Mucosa of stomach (tissue), 1 donor: Measurements from ENCODE around the gene BMP2K.
"Not testable (repeated sequence)": the region's sequence is repeated elsewhere in the genome, so short reads cannot be mapped to it uniquely, and the experiment has no call there.

ENCODE experiments used
- H3K27me3 ChIP-seq: one replicate; pipeline ENCODE4 v1.7.0; 2013; ENCODE audit warnings: mild to moderate bottlenecking, low read length; ENCODE audit not compliant: control insufficient read depth, insufficient read depth
- H3K36me3 ChIP-seq: one replicate; pipeline ENCODE4 v1.7.0; 2013; ENCODE audit warnings: low read length; ENCODE audit not compliant: control insufficient read depth, insufficient read depth
- H3K4me1 ChIP-seq: one replicate; pipeline ENCODE4 v1.7.0; 2013; ENCODE audit warnings: mild to moderate bottlenecking, low read length; ENCODE audit not compliant: control insufficient read depth, insufficient read depth
- H3K4me3 ChIP-seq: one replicate; pipeline ENCODE4 v1.7.0; 2013; ENCODE audit warnings: low read length
- H3K9ac ChIP-seq: one replicate; pipeline ENCODE4 v1.7.0; 2013; ENCODE audit warnings: mild to moderate bottlenecking, low read length, moderate library complexity
- H3K9me3 ChIP-seq: one replicate; pipeline ENCODE4 v1.7.0; 2013; ENCODE audit warnings: mild to moderate bottlenecking, low read length, moderate library complexity; ENCODE audit not compliant: control insufficient read depth
- donor health status: Pancreatic carcinoma.

BMP2K gene

GRCh38 chr4:78885598-78885997 is 109.4 kb downstream of the BMP2K start:
- no peak overlapping the region for H3K9ac ChIP-seq
- H3K4me1 ChIP-seq = no peaks in the 10 kb centered on the region
- H3K27me3 ChIP-seq = no peaks in the 10 kb centered on the region
- H3K4me3 ChIP-seq = no peak overlapping the region
- no peaks in the 10 kb centered on the region for H3K36me3 ChIP-seq
- H3K9me3 ChIP-seq = no peaks in the 10 kb centered on the region

GRCh38 chr4:78889955-78890354 is 113.8 kb downstream of the BMP2K start:
- no peak overlapping the region for H3K4me3 ChIP-seq
- no peaks in the 10 kb centered on the region for H3K9me3 ChIP-seq
- no peaks in the 10 kb centered on the region for H3K27me3 ChIP-seq
- no peaks in the 10 kb centered on the region for H3K4me1 ChIP-seq
- no peaks in the 10 kb centered on the region for H3K36me3 ChIP-seq
- H3K9ac ChIP-seq = no peak overlapping the region

- Histone ChIP-seq H3K4me3 (no peak overlapping the region), H3K27me3 (no peaks in the 10 kb centered on the region), H3K9ac (no peak overlapping the region), H3K36me3 (no peaks in the 10 kb centered on the region), H3K4me1 (no peaks in the 10 kb centered on the region), H3K9me3 (no peaks in the 10 kb centered on the region)
These were observed 123.2 kb downstream of the BMP2K start for GRCh38 chr4:78899302-78899701.

- Histone ChIP-seq H3K4me1 (no peaks in the 10 kb centered on the region), H3K4me3 (no peak overlapping the region), H3K27me3 (no peaks in the 10 kb centered on the region)
These were observed 125.7 kb downstream of the BMP2K start for GRCh38 chr4:78901882-78902281.

GRCh38 chr4:78902298-78902697 is 126.1 kb downstream of the BMP2K start:
- Histone ChIP-seq H3K4me3 (no peak overlapping the region), H3K27me3 (no peaks in the 10 kb centered on the region), H3K4me1 (no peaks in the 10 kb centered on the region), H3K9ac (no peak overlapping the region), H3K9me3 (no peaks in the 10 kb centered on the region), H3K36me3 (no peaks in the 10 kb centered on the region)

More at GRCh38 chr4:78901882-78902281, 125.7 kb downstream of the BMP2K start:
- no peak overlapping the region for H3K9ac ChIP-seq
- no peaks in the 10 kb centered on the region for H3K9me3 ChIP-seq
- no peaks in the 10 kb centered on the region for H3K36me3 ChIP-seq

DNA sequence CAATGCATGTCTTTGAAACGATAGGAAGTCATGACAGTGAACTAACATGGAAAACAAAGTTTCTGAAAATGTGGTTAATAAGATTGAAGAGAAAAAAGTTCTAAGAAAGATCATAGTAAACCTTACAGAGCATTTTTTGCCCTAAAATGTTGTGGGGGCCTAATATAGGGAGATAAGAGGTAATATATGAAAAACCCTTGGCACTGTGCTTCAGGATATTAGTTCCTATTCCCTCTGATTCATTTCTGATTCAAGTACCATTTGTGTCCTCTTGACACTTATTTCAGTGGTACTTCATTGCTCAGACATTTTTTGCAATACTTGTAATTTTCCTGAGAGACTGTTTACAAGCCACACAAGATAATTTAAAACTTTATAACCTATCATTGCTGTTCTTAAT is 128.0 kb downstream of the BMP2K start:
- no peak overlapping the region for H3K9ac ChIP-seq
- H3K4me3 ChIP-seq = no peak overlapping the region
- no peaks in the 10 kb centered on the region for H3K36me3 ChIP-seq
- no peaks in the 10 kb centered on the region for H3K4me1 ChIP-seq
- H3K27me3 ChIP-seq = no peaks in the 10 kb centered on the region
- H3K9me3 ChIP-seq = no peaks in the 10 kb centered on the region

GRCh38 chr4:78907638-78908037 is 131.5 kb downstream of the BMP2K start:
- Histone ChIP-seq H3K9me3 (no peaks in the 10 kb centered on the region), H3K9ac (no peak overlapping the region), H3K36me3 (no peaks in the 10 kb centered on the region), H3K4me1 (no peaks in the 10 kb centered on the region), H3K4me3 (no peak overlapping the region), H3K27me3 (no peaks in the 10 kb centered on the region)

DNA sequence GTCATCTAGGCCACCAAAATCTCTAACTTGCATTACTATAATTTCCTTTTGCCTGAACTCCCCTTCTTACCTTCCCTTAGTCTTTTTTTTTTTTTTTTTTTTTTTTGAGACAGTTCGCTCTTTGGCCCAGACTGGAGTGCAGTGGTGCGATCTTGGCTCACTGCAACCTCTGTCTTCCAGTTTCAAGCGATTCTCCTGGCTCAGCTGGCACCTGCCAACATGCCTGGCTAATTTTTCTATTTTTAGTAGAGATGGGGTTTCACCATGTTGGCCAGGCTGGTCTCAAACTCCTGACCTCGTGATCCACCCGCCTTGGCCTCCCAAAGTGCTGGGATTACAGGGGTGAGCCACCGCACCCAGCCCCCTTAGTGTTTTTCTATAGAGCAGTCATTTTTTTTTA is 132.8 kb downstream of the BMP2K start:
- not testable (repeated sequence) for H3K4me1 ChIP-seq, H3K9ac ChIP-seq, H3K27me3 ChIP-seq, H3K36me3 ChIP-seq, H3K9me3 ChIP-seq, H3K4me3 ChIP-seq

GRCh38 chr4:78910612-78911011 is 134.5 kb downstream of the BMP2K start:
- no peaks in the 10 kb centered on the region for H3K27me3 ChIP-seq
- no peak overlapping the region for H3K4me3 ChIP-seq
- H3K9me3 ChIP-seq = no peaks in the 10 kb centered on the region
- H3K9ac ChIP-seq = no peak overlapping the region
- H3K4me1 ChIP-seq = no peaks in the 10 kb centered on the region
- no peaks in the 10 kb centered on the region for H3K36me3 ChIP-seq

- H3K4me3 ChIP-seq = no peak overlapping the region
- H3K4me1 ChIP-seq = no peaks in the 10 kb centered on the region
- H3K9ac ChIP-seq = no peak overlapping the region
- no peaks in the 10 kb centered on the region for H3K36me3 ChIP-seq
- H3K9me3 ChIP-seq = no peaks in the 10 kb centered on the region
- H3K27me3 ChIP-seq = no peaks in the 10 kb centered on the region
These were observed 146.1 kb downstream of the BMP2K start for GRCh38 chr4:78922207-78922606.

DNA sequence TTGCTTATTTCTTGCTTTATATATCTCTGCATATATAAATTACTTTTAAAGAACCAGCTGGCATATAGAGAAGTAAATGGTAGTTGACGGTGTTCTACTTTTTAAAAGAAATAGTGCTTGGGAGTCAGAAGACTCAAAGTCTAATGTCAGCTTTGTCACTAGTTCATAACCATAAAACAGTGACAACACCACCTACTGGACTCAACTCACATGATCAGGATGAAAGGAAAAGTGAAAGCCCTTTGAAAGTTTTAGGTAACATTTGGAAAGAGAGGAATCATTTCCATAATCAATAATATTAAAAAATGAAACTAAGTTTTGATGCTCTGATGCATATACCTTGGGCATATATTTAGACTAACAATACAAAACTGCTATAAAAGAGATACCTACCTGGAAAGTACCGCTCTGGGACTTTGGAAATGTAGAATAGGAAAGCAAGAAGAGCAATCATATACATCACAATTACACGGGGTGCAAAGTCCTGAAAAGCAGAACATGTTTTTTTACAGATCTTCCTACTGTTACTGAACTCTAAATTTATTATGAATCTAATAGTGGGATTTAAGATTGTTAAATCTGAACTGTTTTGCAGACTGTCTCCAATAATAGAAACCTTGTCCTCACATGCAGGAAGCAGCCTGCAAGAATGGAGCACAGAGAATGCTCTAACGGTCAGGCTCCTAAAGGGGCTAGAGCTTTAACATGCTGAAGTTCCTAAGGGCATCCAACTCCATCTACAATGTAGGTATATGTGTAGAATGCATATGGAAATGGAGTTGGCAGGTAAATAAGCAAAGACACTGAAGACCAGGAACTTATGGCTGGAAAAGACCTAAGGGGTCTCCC is 147.5 kb downstream of the BMP2K start:
- no peak overlapping the region for H3K9ac ChIP-seq
- H3K4me1 ChIP-seq = no peaks in the 10 kb centered on the region
- no peaks in the 10 kb centered on the region for H3K36me3 ChIP-seq
- no peaks in the 10 kb centered on the region for H3K9me3 ChIP-seq
- no peak overlapping the region for H3K4me3 ChIP-seq
- H3K27me3 ChIP-seq = no peaks in the 10 kb centered on the region

DNA sequence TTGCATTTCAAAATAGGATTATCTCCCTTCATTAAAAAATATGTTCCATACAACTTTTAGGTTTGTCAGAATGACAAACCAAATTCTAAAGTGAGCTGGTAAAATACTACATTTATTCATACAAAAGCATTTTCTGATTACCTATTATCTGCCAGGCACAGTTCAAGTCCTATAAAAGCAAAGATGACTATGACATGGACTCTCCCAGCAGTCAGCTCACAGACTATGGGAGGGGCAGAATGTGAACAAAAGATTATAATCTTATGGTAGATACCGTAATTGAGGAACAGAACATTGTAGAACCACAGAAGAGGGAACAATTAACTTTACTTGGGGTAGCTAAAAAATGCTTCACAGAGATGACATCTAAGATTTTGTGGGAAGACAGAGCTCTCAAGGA is 150.7 kb downstream of the BMP2K start:
- Histone ChIP-seq H3K9me3 (no peaks in the 10 kb centered on the region), H3K27me3 (no peaks in the 10 kb centered on the region), H3K4me3 (no peak overlapping the region), H3K36me3 (no peaks in the 10 kb centered on the region), H3K4me1 (peaks cover 4% of the 10 kb centered on the region), H3K9ac (no peak overlapping the region)

DNA sequence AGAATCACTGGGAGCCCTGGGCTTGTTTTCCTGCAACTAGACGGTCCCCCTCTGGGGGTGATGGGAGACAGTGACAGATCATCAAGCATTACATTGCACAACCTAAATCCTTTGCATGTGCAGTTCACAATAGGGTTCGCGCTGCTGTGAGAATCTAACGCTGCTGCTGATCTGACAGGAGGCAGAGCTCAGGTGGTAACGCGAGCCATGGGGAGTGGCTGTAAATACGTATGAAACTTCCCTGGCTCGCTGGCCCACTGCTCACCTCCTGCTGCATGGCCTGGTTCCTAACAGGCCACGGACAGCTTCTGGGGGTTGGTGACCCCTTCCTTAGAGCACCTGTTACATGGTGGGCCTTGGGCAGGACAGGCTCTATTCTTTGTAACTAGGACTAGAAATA is 152.7 kb downstream of the BMP2K start:
- no peaks in the 10 kb centered on the region for H3K36me3 ChIP-seq
- peaks cover 4% of the 10 kb centered on the region for H3K4me1 ChIP-seq
- H3K9me3 ChIP-seq = no peaks in the 10 kb centered on the region
- H3K4me3 ChIP-seq = no peak overlapping the region
- H3K9ac ChIP-seq = no peak overlapping the region
- no peaks in the 10 kb centered on the region for H3K27me3 ChIP-seq
